Effector memory CD8-positive, alpha-beta T cell (primary cell): ENCODE data around the gene TNRC6C.

ENCODE experiments used
- ATAC-seq: fragments of 150-1000 bp; cut with Tn5 transposase; replicated peaks from 2 replicates; pipeline ENCODE4 v1.10.0; 2021; ENCODE audit warnings: mild to moderate bottlenecking, moderate library complexity
- DNase-seq, 3 experiments: peaks; one replicate each; pipeline ENCODE4 v3.0.0; 2021
- H3K27ac Mint-ChIP-seq, 2 donors: one replicate each; pipeline ENCODE4 v1.8.0; 2022; ENCODE audit warnings: mild to moderate bottlenecking in 2 of 2, mixed read lengths in 2 of 2, moderate library complexity in 2 of 2
- H3K27me3 Mint-ChIP-seq, 2 donors: one replicate each; pipeline ENCODE4 v1.8.0; 2022; ENCODE audit warnings: mixed read lengths in 2 of 2
- H3K36me3 Mint-ChIP-seq: one replicate; pipeline ENCODE4 v1.8.0; 2022; ENCODE audit warnings: mild to moderate bottlenecking, moderate library complexity, mixed read lengths; ENCODE audit not compliant: insufficient read depth
- H3K4me1 Mint-ChIP-seq, 2 donors: one replicate each; pipeline ENCODE4 v1.8.0; 2022; ENCODE audit warnings: low read depth in 2 of 2, mixed read lengths in 2 of 2
- H3K4me3 Mint-ChIP-seq, 2 donors: one replicate each; pipeline ENCODE4 v1.8.0; 2022; ENCODE audit warnings: mild to moderate bottlenecking in 2 of 2, mixed read lengths in 2 of 2, moderate library complexity in 2 of 2
- H3K9me3 Mint-ChIP-seq, 2 donors: one replicate each; pipeline ENCODE4 v1.8.0; 2022; ENCODE audit warnings: mixed read lengths in 2 of 2

The TNRC6C gene

GRCh38 chr17:78140169-78141051 lies 181.9 kb downstream of the TNRC6C start:
- peak; percentile 94 to 96 (median 95) for DNase-seq
- ATAC-seq, result peak; percentile 84
- peaks cover 51 to 53% of the 10 kb centered on the region in 2 donors for H3K4me1 Mint-ChIP-seq
- peaks cover 50% of the 10 kb centered on the region for H3K36me3 Mint-ChIP-seq
- peak overlapping the region; percentile 65 for H3K4me3 Mint-ChIP-seq
- no peaks in the 10 kb centered on the region for H3K9me3 Mint-ChIP-seq
- peak overlapping the region; percentile 54 to 93 for H3K27ac Mint-ChIP-seq
- H3K27me3 Mint-ChIP-seq, result no peaks in the 10 kb centered on the region

- H3K36me3 Mint-ChIP-seq, result peaks cover 38% of the 10 kb centered on the region
- ATAC-seq (no peak), DNase-seq (no peak)
- no peaks in the 10 kb centered on the region for H3K27me3 Mint-ChIP-seq
- H3K27ac Mint-ChIP-seq, result peak overlapping the region in 1 of 2 donors; percentile 93
- peaks cover 43 to 46% of the 10 kb centered on the region in 2 donors for H3K4me1 Mint-ChIP-seq
- H3K4me3 Mint-ChIP-seq, result peak overlapping the region in 1 of 2 donors; percentile 33
- H3K9me3 Mint-ChIP-seq, result no peaks in the 10 kb centered on the region
These were observed 183.1 kb downstream of the TNRC6C start for GRCh38 chr17:78141437-78142118.

DNA sequence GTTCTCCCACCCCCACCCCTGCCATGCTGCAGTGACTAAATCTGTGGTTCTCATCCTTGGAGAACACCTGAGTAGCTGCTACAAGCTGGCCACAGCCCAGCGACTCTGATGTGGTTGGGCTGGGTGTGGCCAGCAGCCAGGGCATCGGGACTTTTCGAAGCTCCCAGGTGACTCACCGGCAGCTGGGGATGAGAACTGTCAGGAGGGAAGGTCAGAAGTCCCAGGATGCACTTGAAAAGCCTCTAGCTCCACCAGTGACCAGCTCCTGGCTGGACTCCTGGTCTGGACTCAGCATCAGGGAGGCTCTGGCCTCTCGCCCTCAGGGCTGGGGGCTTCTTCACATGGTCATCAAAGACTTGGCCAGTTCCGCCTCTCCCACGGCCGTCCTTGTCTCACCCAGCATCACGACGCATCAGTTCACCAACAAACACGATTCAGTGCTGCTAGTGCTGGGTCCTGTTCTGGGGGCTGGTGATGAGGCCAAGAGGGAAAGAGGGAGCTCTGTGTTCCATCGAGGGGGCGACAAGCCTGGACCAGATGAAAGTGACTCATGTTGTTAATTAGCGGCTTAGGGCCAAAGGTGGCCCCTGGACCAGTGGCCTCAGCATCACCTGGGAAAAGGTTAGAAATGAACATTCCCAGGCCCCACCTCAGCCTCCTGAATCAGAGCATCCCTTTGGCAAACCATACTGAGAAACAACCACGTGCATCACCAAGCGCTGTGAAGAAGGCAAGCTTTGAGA lies 183.8 kb downstream of the TNRC6C start:
- no peaks in the 10 kb centered on the region for H3K9me3 Mint-ChIP-seq
- no peak overlapping the region for H3K27ac Mint-ChIP-seq
- H3K4me1 Mint-ChIP-seq, result peaks cover 40 to 42% of the 10 kb centered on the region in 2 donors
- peaks cover 31% of the 10 kb centered on the region for H3K36me3 Mint-ChIP-seq
- no peak for DNase-seq
- H3K4me3 Mint-ChIP-seq, result no peak overlapping the region
- H3K27me3 Mint-ChIP-seq, result no peaks in the 10 kb centered on the region
- ATAC-seq, result no peak

- peak overlapping the region in 1 of 2 donors; percentile 52 for H3K4me3 Mint-ChIP-seq
- ATAC-seq (no peak), DNase-seq (no peak)
- H3K36me3 Mint-ChIP-seq, result peaks cover 22% of the 10 kb centered on the region
- H3K27ac Mint-ChIP-seq, result peak overlapping the region in 1 of 2 donors; percentile 41
- H3K9me3 Mint-ChIP-seq, result no peaks in the 10 kb centered on the region
- peaks cover 30 to 32% of the 10 kb centered on the region in 2 donors for H3K4me1 Mint-ChIP-seq
- H3K27me3 Mint-ChIP-seq, result no peaks in the 10 kb centered on the region
These were observed 185.0 kb downstream of the TNRC6C start for GRCh38 chr17:78143214-78144146.

DNA sequence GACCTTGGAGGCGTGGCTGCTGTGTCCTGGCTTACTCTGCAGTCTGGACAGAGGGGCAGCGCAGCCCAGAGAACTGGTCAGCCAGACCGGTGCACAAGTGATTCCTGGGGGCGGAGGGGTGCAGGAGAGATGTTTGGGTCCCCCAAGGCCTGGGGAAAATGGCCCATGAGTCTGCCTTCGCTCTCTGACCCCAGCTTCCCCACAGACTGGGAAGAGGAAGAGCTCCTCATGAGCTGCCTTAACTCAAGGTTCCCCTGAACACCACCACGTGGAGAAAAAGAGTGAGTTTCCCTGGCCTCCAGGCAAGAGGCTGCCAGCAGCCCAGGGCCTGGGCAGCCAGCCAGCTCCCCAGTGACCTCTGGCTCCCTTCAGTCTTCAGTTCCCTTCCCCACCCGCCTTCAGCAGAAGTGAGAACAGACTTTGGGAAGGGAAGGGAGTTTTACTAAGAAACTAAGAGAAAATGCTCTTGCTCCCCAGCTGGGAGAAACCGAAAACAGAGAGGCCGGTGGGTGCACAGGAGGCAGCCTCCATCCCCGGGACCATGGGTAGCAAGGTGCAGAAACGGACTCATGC lies 185.7 kb downstream of the TNRC6C start:
- peaks cover 25 to 28% of the 10 kb centered on the region in 2 donors for H3K4me1 Mint-ChIP-seq
- H3K27me3 Mint-ChIP-seq, result no peaks in the 10 kb centered on the region
- H3K27ac Mint-ChIP-seq, result peak overlapping the region in 1 of 2 donors; percentile 41

GRCh38 chr17:78144736-78145641 lies 186.5 kb downstream of the TNRC6C start:
- peaks cover 16% of the 10 kb centered on the region for H3K36me3 Mint-ChIP-seq
- peak overlapping the region in 1 of 2 donors; percentile 41 for H3K27ac Mint-ChIP-seq
- ATAC-seq, result no peak
- H3K27me3 Mint-ChIP-seq, result no peaks in the 10 kb centered on the region
- no peaks in the 10 kb centered on the region for H3K9me3 Mint-ChIP-seq
- H3K4me3 Mint-ChIP-seq, result no peak overlapping the region
- DNase-seq, result no peak
- peaks cover 21 to 24% of the 10 kb centered on the region in 2 donors for H3K4me1 Mint-ChIP-seq

More for the DNA sequence above, 185.7 kb downstream of the TNRC6C start:
- Mint-ChIP-seq H3K9me3 (no peaks in the 10 kb centered on the region), H3K4me3 (no peak overlapping the region), H3K36me3 (peaks cover 19% of the 10 kb centered on the region)
- DNase-seq (no peak), ATAC-seq (no peak)

GRCh38 chr17:78146471-78146869 lies 188.0 kb downstream of the TNRC6C start:
- H3K36me3 Mint-ChIP-seq, result peaks cover 8% of the 10 kb centered on the region
- no peak for ATAC-seq
- H3K9me3 Mint-ChIP-seq, result no peaks in the 10 kb centered on the region
- H3K27me3 Mint-ChIP-seq, result no peaks in the 10 kb centered on the region
- H3K27ac Mint-ChIP-seq, result peak overlapping the region in 1 of 2 donors; percentile 26
- H3K4me1 Mint-ChIP-seq, result peaks cover 10 to 19% of the 10 kb centered on the region in 2 donors
- no peak overlapping the region for H3K4me3 Mint-ChIP-seq
- DNase-seq, result no peak

DNA sequence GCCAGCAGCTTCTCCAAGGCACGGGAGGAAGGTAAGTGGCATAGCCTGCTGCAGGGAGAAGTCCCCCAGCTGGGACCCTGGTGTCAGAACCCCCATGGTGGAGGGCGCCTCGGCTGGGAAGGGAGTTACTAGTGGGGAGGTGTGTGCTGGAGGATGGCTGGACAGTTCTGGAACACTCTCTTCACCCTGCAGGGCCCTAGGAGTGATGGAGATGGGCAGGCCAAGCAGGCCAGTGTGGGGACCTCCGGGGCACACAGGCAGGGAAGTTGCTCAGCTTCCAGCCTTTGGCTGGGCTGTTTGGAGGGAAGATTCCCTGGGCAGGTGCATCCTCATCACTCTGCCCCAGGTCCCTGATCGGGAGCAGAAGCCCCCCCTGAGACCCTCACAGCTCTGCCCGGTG lies 188.4 kb downstream of the TNRC6C start:
- Mint-ChIP-seq H3K27me3 (no peaks in the 10 kb centered on the region), H3K27ac (peak overlapping the region in 1 of 2 donors; percentile 26), H3K4me1 (peaks cover 10 to 19% of the 10 kb centered on the region in 2 donors), H3K9me3 (no peaks in the 10 kb centered on the region), H3K36me3 (peaks cover 5% of the 10 kb centered on the region), H3K4me3 (no peak overlapping the region)
- ATAC-seq (no peak), DNase-seq (no peak)

DNA sequence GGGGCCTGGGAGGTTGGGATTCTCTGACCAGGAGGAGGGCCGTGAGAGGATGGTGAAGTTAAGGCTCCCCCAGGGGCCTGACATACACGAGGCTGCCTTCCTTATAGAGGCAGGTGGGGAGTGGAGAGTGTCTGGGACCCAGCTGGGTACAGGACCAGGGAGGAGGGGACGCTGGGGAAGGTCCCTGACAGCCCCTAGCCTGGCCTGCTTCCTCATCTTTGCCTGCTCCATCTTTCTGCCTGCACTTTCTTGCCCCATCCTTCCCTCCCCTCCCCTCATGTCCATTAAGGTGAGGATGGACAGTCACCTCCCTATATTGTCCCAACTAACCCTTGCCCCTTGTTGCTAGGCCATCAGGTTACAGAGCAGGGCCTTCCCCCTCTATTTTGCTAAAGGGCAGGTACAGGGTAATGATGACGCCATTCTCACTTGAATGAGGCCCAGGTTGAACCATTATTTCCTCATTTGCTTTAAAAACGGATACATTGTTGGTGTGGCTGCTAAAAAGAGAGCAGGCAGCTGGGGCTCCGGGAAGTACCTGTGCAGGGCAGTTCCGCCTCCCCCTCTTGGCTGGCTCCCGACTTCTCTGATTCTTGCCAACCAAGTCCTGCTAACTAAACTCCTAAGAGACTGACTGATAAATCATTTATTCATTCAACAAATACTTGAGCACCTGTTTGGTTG lies 189.0 kb downstream of the TNRC6C start:
- peak; percentile 76 for ATAC-seq
- H3K4me1 Mint-ChIP-seq, result peaks cover 10 to 17% of the 10 kb centered on the region in 2 donors
- no peak overlapping the region for H3K4me3 Mint-ChIP-seq
- peaks cover 2% of the 10 kb centered on the region for H3K36me3 Mint-ChIP-seq
- no peaks in the 10 kb centered on the region for H3K9me3 Mint-ChIP-seq
- no peak for DNase-seq
- H3K27me3 Mint-ChIP-seq, result no peaks in the 10 kb centered on the region
- H3K27ac Mint-ChIP-seq, result no peak overlapping the region

DNA sequence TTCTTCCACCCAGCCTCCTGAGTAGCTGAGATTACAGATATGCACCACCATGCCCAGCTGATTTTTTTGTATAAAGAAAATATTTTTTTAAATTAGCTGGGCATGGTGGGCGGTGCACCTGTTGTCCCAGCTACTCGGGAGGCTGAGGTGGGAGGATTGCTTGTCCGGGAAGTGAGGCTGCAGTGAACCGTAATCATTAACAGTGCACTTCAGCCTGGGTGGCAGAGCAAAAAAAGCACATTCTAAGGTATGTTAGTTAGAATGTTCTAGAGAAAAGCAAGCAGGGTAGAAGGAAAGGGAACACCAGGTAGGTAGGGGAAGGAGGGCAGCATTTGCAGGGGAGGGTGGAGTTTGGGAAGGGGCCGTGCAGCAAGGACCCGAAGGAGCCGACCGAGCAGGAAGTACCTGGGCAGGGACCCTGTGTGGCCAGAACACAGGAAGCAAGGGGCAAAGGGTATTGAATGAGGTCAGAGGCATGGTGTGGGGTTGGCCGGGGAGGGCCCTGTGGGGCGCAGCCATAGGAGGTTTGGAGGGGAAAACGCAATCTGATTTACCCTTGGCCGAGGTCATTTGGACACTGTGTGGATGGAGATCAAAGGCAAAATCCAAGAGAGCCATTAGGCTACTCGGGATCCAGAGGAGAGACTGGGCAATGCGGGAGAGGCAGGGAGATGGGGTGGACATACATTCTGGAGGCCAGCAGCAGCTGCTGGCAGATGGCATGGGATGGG lies 189.9 kb downstream of the TNRC6C start:
- DNase-seq (no peak), ATAC-seq (no peak)
- Mint-ChIP-seq H3K9me3 (no peaks in the 10 kb centered on the region), H3K27ac (peak overlapping the region; percentile 65 to 66), H3K4me3 (no peak overlapping the region), H3K4me1 (peaks cover 10 to 14% of the 10 kb centered on the region in 2 donors), H3K27me3 (no peaks in the 10 kb centered on the region), H3K36me3 (no peaks in the 10 kb centered on the region)
